Mammary epithelial cell (primary cell): Measurements from ENCODE around the gene IGSF21.

Experiments used
- CTCF ChIP-seq, 2 donors: IDR thresholded peaks in 1 of 2; conservative IDR thresholded peaks in 1 of 2; 2 replicates each; pipeline ENCODE4 v1.5.1; 2011 to 2012; ENCODE audit warnings: inconsistent platforms in 2 of 2, low read length in 2 of 2, mild to moderate bottlenecking in 2 of 2, control low read depth in 1 of 2, low read depth in 1 of 2; ENCODE audit not compliant: insufficient read depth in 1 of 2; ENCODE audit errors: extremely low read depth in 1 of 2
- EZH2 ChIP-seq: IDR thresholded peaks from 2 replicates; pipeline ENCODE4 v1.6.1; 2012; ENCODE audit warnings: low read length, inconsistent platforms, borderline replicate concordance

DNA sequence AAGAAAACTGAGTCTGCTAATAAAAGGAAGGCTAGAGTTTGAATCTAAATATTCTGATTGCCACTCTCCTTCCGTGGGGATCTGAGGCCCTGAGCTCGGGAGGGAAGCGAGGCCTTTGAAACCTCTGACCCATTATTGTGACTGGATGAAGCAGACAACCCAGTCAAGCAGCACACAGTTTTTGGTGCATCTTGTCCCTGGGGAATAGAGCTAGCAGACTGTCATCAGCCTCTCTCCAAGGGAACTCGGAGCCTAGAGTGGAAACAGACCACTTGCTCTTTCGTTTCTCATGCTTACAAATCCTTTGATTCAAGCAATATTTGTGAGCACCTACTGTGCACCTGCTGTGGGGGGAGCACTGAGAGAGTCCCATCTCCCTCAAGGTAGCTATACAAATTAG is 240.0 kb downstream of the IGSF21 start:
- no peak for TF ChIP-seq CTCF (conservative IDR thresholded peaks at IDR 0.05 in 1 of 2, IDR thresholded peaks at IDR 0.05 in 1 of 2; ENCODE audit: extremely low read depth in 1 of 2, insufficient read depth in 1 of 2, low read depth in 1 of 2, low read length in 2 of 2)
- TF ChIP-seq EZH2 = no peak
